ENCODE data around the gene NAALADL2.

- TF ChIP-seq CTCF (IDR thresholded peaks at IDR 0.05) = no peak
- TF ChIP-seq POLR2A (IDR thresholded peaks at IDR 0.05) = no peak
Observed at GRCh38 chr3:175526191-175526590, 667.1 kb downstream of the NAALADL2 start.
